Inferior parietal cortex (tissue), 1 donor: ENCODE data around the gene TRIM16.
"Not testable (repeated sequence)": the region's sequence is repeated elsewhere in the genome, so short reads cannot be mapped to it uniquely, and the experiment has no call there.

Source experiments
- DNase-seq: peaks from one replicate; pipeline ENCODE4 v3.0.0-alpha.2; 2016; ENCODE audit errors: extremely low spot score

TRIM16 gene

GRCh38 chr17:15616828-15617227, 67.3 kb downstream of the TRIM16 start:
- DNase-seq, result not testable (repeated sequence)

- not testable (repeated sequence) for DNase-seq
These were observed 68.3 kb downstream of the TRIM16 start for GRCh38 chr17:15615850-15616249.

GRCh38 chr17:15613111-15613510, 71.0 kb downstream of the TRIM16 start:
- not testable (repeated sequence) for DNase-seq

DNA sequence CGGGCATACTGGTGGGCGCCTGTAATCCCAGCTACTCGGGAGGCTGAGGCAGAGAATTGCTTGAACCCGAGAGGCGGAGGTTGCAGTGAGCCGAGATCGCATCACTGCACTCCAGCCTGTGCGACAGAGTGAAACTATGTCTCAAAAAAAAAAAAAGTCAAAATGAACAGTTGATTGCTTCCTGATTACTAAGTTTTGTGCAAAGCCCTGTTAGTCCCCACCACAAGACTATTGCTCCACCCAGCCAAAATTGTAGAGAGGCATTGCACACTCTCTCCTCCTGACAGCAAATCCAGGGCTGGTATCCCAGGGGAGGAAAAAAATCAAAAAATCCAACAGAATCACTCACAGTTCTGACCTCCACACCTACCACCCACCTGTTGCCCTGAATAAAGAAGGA, 91.2 kb downstream of the TRIM16 start:
- not testable (repeated sequence) for DNase-seq

DNA sequence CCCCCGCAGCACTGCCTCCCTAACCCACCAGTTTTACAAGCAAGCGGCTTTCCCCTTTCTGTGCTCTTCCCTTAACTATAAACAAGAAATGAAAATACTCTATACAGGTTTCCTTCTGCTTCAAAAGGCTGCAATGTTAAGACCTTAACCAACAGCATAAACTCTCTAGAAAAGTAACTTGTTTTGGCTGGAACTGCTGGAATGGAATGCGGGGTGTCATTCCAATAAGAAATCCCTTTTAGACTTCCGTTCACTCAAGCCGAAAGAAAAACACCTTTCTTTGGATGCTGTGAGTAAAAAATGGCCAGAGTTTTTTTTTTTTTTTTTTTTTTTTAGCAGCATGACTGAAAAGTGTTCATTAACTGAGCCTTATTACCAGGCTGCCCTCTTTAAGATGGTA, 92.1 kb downstream of the TRIM16 start:
- not testable (repeated sequence) for DNase-seq

- DNase-seq, result not testable (repeated sequence)
These were observed 93.3 kb downstream of the TRIM16 start for GRCh38 chr17:15590844-15591243.

DNA sequence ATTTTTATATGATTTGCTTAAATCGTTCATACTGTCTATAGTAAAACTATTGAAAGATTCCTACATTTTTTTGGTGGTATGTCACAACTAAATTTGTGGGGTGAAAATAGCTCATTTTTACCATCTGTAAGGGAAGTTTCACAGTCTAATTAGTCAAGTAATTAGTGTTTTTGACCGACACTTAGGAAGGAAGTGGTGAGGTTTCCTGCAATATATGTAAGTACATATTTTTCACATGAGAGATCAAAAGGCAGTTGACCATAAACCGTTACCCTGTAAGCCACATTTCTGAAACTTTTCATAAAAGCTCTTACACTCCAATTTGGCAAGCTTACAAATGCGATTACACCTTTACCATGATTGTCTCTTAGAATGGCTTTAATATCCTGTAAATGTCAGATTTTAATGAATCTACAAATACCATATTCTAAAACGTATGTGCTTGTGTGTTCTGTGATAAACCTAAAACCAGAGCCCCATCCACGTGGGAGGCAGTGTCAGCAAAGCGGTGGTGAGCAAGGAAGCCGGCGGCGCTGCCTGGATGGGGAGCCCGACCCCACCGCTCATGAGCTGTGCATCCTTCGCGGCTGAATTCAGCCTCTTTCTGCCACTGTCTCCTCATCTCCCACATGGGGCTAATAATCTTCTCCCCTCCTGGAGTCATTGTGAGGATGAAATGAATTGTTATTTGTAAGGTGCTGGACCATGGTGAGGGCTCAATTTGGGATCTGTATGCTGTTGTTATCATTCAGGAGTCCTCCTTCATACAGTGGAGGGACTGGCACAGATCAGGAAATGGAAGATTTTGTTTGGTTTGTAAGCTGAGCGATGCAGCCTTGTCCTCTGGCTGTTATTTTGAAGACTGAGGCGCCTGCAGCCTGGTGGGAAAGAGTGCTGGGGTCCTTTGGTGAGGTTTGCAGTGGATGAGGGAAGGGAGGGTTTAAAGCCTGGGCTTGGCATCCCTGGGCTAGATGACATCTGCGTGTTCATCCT, 94.3 kb downstream of the TRIM16 start:
- not testable (repeated sequence) for DNase-seq

- not testable (repeated sequence) for DNase-seq
These were observed 96.1 kb downstream of the TRIM16 start for GRCh38 chr17:15588017-15588416.

- not testable (repeated sequence) for DNase-seq
These were observed 100.8 kb downstream of the TRIM16 start for GRCh38 chr17:15583313-15583712.

GRCh38 chr17:15581462-15581861, 102.6 kb downstream of the TRIM16 start:
- DNase-seq, result not testable (repeated sequence)
